ENCODE data around the gene ST6GAL1.

Gene ST6GAL1

GRCh38 chr3:187110156-187110555, 179.8 kb downstream of the ST6GAL1 start:
- H3K4me3 ChIP-seq (ENCODE audit: low read depth, low read length): no peak overlapping the region
- TF ChIP-seq CTCF (IDR thresholded peaks at IDR 0.05; ENCODE audit: low read depth, low read length): no peak

DNA sequence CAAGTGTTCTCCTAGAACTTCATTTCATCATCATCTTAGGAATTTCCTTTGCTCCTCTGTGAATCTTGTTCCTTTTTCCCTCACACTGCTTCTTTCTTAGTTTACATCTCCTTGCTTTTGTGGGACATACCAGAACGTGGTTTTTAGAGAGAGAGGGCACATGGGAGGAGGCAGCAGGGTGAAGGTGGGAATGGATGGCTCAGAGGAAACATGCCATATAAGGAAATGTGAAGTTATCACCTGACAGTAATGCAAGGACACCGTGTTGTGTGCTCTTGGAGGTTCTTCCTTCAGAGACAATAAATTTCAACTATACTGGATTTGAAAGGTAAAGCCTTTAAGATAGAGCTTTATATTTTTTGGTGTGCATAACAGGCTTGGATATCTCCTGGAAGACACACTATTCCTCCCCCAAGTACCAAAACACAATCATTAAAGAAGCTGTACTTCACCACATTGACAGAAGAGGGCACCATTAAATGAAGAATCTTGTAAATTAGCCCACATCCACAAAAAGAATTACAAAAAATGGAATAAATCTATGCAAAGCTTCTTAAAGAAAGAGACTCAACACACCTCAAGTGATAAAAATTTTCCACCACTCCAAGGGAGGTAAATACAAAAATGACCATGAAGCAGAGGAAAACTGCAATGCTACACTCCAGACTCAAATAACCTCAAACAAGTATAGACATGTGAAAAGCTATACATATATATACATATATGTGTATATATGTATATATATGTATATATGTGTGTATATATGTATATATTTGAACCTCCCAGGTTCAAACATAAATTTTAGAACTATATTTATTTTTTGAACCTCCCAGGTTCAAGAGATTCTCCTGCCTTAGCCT, 182.8 kb downstream of the ST6GAL1 start:
- no peak for TF ChIP-seq CTCF (IDR thresholded peaks at IDR 0.05; ENCODE audit: low read depth, low read length)
- no peak overlapping the region for H3K4me3 ChIP-seq (ENCODE audit: low read depth, low read length)

GRCh38 chr3:187114511-187114910, 184.2 kb downstream of the ST6GAL1 start:
- TF ChIP-seq CTCF (IDR thresholded peaks at IDR 0.05; ENCODE audit: low read depth, low read length): no peak
- H3K4me3 ChIP-seq (ENCODE audit: low read depth, low read length): no peak overlapping the region

- TF ChIP-seq CTCF (IDR thresholded peaks at IDR 0.05; ENCODE audit: low read depth, low read length): no peak
- H3K4me3 ChIP-seq (ENCODE audit: low read depth, low read length): no peak overlapping the region
Measured at GRCh38 chr3:187120326-187120725, 190.0 kb downstream of the ST6GAL1 start.

- no peak overlapping the region for H3K4me3 ChIP-seq (ENCODE audit: low read depth, low read length)
- TF ChIP-seq CTCF (IDR thresholded peaks at IDR 0.05; ENCODE audit: low read depth, low read length): no peak
Measured at GRCh38 chr3:187122261-187122660, 191.9 kb downstream of the ST6GAL1 start.

DNA sequence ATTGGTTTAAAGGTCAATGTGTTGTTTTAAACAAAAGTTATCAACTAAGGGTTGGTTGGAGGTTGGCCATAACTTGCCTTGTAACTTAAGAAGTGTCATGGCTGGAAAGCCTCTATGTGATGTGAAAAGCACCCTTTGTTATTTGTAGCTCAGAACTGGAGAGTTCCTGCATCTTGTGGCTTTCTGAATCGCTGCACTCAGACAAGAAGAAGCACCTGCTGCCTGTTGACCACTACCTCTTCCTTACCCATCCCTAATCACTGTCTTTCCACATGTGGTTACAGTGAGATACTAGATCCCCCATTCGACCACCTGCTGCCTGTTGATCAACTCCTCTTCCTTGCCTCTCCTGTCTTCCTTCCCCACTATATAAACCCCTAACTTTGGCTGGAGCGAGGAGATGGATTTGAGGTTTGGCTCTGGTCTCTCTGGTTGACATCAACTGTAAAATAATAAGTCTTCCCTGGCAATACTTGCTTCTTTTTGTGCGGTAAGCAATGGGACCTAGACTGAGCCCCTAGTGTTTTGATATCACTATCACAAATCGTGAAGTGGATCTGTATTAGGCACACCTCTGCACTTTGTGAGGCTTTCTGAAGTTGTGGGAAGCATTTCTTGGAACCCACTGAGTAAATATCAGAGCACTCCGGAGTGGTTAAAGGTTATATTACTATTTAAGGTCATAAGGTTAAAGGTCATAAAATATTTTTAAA, 195.1 kb downstream of the ST6GAL1 start:
- no peak overlapping the region for H3K4me3 ChIP-seq (ENCODE audit: low read depth, low read length)
- no peak for TF ChIP-seq CTCF (IDR thresholded peaks at IDR 0.05; ENCODE audit: low read depth, low read length)

All from WI38 (cell line).